DND-41 (cell line): ENCODE results near the gene CRISPLD2.

ENCODE experiments used
- ATAC-seq: fragments of 200-7000 bp; cut with Tn5 transposase; 3 replicates; pipeline ENCODE4 v1.9.1; 2021; ENCODE audit warnings: low read depth; ENCODE audit not compliant: insufficient read depth
- DNase-seq: peaks from one replicate; pipeline ENCODE4 v3.0.0-alpha.2; 2020
- H2AFZ ChIP-seq: 2 replicates; pipeline ENCODE4 v1.6.0; 2012; ENCODE audit warnings: low read depth, low read length
- H3K27ac ChIP-seq: 2 replicates; pipeline ENCODE4 v1.5.1; 2012; ENCODE audit warnings: low read length, inconsistent platforms
- H3K27me3 ChIP-seq: fragments of 200-600 bp; sonication (generic); 2 replicates; pipeline ENCODE4 v1.6.0; 2012; ENCODE audit warnings: low read length, mild to moderate bottlenecking, inconsistent platforms; ENCODE audit not compliant: insufficient read depth, poor library complexity
- H3K36me3 ChIP-seq: 2 replicates; pipeline ENCODE4 v1.5.1; 2012; ENCODE audit warnings: low read length, inconsistent platforms; ENCODE audit not compliant: insufficient read depth
- H3K4me1 ChIP-seq: 2 replicates; pipeline ENCODE4 v1.5.1; 2012; ENCODE audit warnings: mild to moderate bottlenecking, low read length; ENCODE audit not compliant: insufficient read depth
- H3K4me2 ChIP-seq: 2 replicates; pipeline ENCODE4 v1.6.0; 2012; ENCODE audit warnings: mild to moderate bottlenecking, moderate library complexity, low read length, inconsistent platforms; ENCODE audit not compliant: insufficient read depth
- H3K4me3 ChIP-seq, 2 experiments: fragments of 200-600 bp in 1 of 2; shearing (Covaris generic) in 1 of 2; 2 replicates each; pipeline ENCODE4 v1.5.1; 2012 to 2016; ENCODE audit warnings: inconsistent platforms in 2 of 2, low read length in 2 of 2, mild to moderate bottlenecking in 2 of 2, low read depth in 1 of 2, moderate library complexity in 1 of 2
- H3K79me2 ChIP-seq: 2 replicates; pipeline ENCODE4 v1.6.0; 2012; ENCODE audit warnings: low read length, inconsistent platforms; ENCODE audit not compliant: insufficient read depth
- H3K9ac ChIP-seq: 2 replicates; pipeline ENCODE4 v1.6.0; 2012; ENCODE audit warnings: low read depth, mild to moderate bottlenecking, inconsistent platforms, low read length, moderate library complexity
- H3K9me3 ChIP-seq: 2 replicates; pipeline ENCODE4 v1.5.1; 2012; ENCODE audit warnings: low read length, moderate library complexity, mild to moderate bottlenecking, inconsistent platforms; ENCODE audit not compliant: insufficient read depth, severe bottlenecking
- H4K20me1 ChIP-seq: 2 replicates; pipeline ENCODE4 v1.6.0; 2012; ENCODE audit warnings: low read length; ENCODE audit not compliant: insufficient read depth
- CTCF ChIP-seq: IDR thresholded peaks from 2 replicates; pipeline ENCODE4 v1.5.1; 2012; ENCODE audit warnings: borderline replicate concordance, low read length, moderate library complexity, mild to moderate bottlenecking; ENCODE audit not compliant: poor library complexity, severe bottlenecking; ENCODE audit errors: extremely low read depth
- EZH2 ChIP-seq: IDR thresholded peaks from 3 replicates; pipeline ENCODE4 v1.6.1; 2012; ENCODE audit warnings: borderline replicate concordance, low read depth, mild to moderate bottlenecking, moderate library complexity, low read length, inconsistent platforms; ENCODE audit not compliant: severe bottlenecking

CRISPLD2 gene

GRCh38 chr16:84821728-84822689 lies 2.2 kb downstream of the CRISPLD2 start:
- Histone ChIP-seq H3K4me2 (no peak overlapping the region), H3K4me1 (peaks cover 15% of the 10 kb centered on the region), H2AFZ (no peak overlapping the region), H3K9ac (no peak overlapping the region), H3K79me2 (no peaks in the 10 kb centered on the region), H3K27ac (no peak overlapping the region), H3K36me3 (no peaks in the 10 kb centered on the region), H3K9me3 (no peaks in the 10 kb centered on the region), H3K27me3 (peaks cover 12% of the 10 kb centered on the region), H3K4me3 (no peak overlapping the region), H4K20me1 (peaks cover 19% of the 10 kb centered on the region)
- no peak for TF ChIP-seq EZH2
- TF ChIP-seq CTCF, result no peak
- DNase-seq (no peak), ATAC-seq (no peak)

GRCh38 chr16:84822990-84823389 lies 3.2 kb downstream of the CRISPLD2 start:
- Histone ChIP-seq H3K4me1 (peaks cover 15% of the 10 kb centered on the region), H3K36me3 (no peaks in the 10 kb centered on the region), H3K9me3 (no peaks in the 10 kb centered on the region), H3K79me2 (no peaks in the 10 kb centered on the region), H2AFZ (no peak overlapping the region), H3K9ac (no peak overlapping the region), H4K20me1 (peaks cover 19% of the 10 kb centered on the region), H3K4me3 (no peak overlapping the region), H3K27me3 (peaks cover 12% of the 10 kb centered on the region), H3K4me2 (no peak overlapping the region), H3K27ac (no peak overlapping the region)
- no peak for TF ChIP-seq CTCF
- no peak for TF ChIP-seq EZH2
- DNase-seq (no peak), ATAC-seq (no peak)

- Histone ChIP-seq H3K79me2 (no peaks in the 10 kb centered on the region), H3K4me2 (no peak overlapping the region), H3K27me3 (peaks cover 12% of the 10 kb centered on the region), H3K27ac (no peak overlapping the region), H3K4me1 (peaks cover 15% of the 10 kb centered on the region), H4K20me1 (peaks cover 19% of the 10 kb centered on the region), H2AFZ (no peak overlapping the region), H3K4me3 (no peak overlapping the region), H3K9ac (no peak overlapping the region), H3K36me3 (no peaks in the 10 kb centered on the region), H3K9me3 (no peaks in the 10 kb centered on the region)
- no peak for DNase-seq
- TF ChIP-seq CTCF (no peak), EZH2 (no peak)
- ATAC-seq, result no peak
Measured at GRCh38 chr16:84823484-84823883, 3.7 kb downstream of the CRISPLD2 start.
